AG04450 (cell line): ENCODE results near the gene SOS1. TPM values are rescaled to one million over a fixed set of nuclear protein-coding genes. Genes with fewer than 3 reads are reported as not detected.
A peak's percentile ranks its signal among the peaks of the same experiment; 100 is the strongest.

ENCODE experiments used
- CTCF ChIA-PET: fragments of 300-600, 350-600 bp; formaldehyde crosslinking; extraction: SDS; loops from one replicate; lab custom pipeline; 2022; ENCODE audit warnings: antibody characterized with exemption, inconsistent platforms; lab: Charles Lee
- POLR2A ChIA-PET: fragments of 350-600 bp; formaldehyde crosslinking; extraction: SDS; loops from one replicate; lab custom pipeline; 2021; ENCODE audit warnings: antibody characterized with exemption, inconsistent platforms; lab: Yijun Ruan, JAX
- DNase-seq: peaks from one replicate; pipeline ENCODE4 v3.0.0-alpha.2; 2011; ENCODE audit warnings: low read depth, low spot score
- H3K27ac ChIP-seq: one replicate; pipeline ENCODE4 v1.5.1; 2012; ENCODE audit warnings: low read depth, low read length, control low read depth
- H3K27me3 ChIP-seq: one replicate; pipeline ENCODE4 v1.6.0; 2012; ENCODE audit warnings: low read length; ENCODE audit not compliant: control insufficient read depth, insufficient read depth
- H3K4me3 ChIP-seq: 2 replicates; pipeline ENCODE4 v1.5.1; 2011; ENCODE audit warnings: mild to moderate bottlenecking, low read depth, low read length, control low read depth
- H3K9me3 ChIP-seq: 2 replicates; pipeline ENCODE4 v1.5.1; 2012; ENCODE audit warnings: low read length; ENCODE audit not compliant: control insufficient read depth, insufficient read depth
- polyA plus RNA-seq: library from polyadenylated mRNA; depleted of rRNA; stranded (reverse); fragments of >200 nt; gene quantifications from 2 replicates; pipeline ENCODE4 v1.2.3, GENCODE V29; 2011
- TF ChIP-seq, protein P1 (sequence below): IDR thresholded peaks from 2 replicates; pipeline ENCODE4 v1.5.1; 2011; ENCODE audit warnings: low read depth, low read length, control low read depth, inconsistent platforms

The SOS1 gene
- polyA plus RNA-seq, 1 experiment = 42.2 TPM

DNA sequence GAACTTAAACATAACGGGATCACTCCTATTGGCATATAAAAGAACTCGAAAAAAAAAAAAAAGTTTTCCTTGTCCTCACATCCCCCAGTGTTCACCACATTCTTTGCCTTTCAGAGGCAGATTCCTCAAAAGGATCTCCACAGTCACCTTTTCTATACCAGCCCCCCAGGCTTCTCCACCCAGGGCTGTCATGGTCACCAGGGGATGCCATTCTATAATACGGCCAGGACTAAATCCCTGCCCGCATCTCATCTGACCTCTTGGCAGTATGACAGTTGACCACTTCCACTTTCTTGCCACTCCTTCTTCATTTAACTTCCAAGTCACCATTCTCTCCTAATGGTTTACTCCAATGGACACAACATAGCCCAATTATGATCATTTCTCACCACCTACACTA is 29.3 kb downstream of the SOS1 start:
- no peaks in the 10 kb centered on the region for H3K27me3 ChIP-seq
- ChIA-PET POLR2A (no interaction called here), CTCF (no interaction called here)
- H3K4me3 ChIP-seq = no peak overlapping the region
- no peak for DNase-seq
- no peaks in the 10 kb centered on the region for H3K9me3 ChIP-seq
- TF ChIP-seq, protein P1, sequence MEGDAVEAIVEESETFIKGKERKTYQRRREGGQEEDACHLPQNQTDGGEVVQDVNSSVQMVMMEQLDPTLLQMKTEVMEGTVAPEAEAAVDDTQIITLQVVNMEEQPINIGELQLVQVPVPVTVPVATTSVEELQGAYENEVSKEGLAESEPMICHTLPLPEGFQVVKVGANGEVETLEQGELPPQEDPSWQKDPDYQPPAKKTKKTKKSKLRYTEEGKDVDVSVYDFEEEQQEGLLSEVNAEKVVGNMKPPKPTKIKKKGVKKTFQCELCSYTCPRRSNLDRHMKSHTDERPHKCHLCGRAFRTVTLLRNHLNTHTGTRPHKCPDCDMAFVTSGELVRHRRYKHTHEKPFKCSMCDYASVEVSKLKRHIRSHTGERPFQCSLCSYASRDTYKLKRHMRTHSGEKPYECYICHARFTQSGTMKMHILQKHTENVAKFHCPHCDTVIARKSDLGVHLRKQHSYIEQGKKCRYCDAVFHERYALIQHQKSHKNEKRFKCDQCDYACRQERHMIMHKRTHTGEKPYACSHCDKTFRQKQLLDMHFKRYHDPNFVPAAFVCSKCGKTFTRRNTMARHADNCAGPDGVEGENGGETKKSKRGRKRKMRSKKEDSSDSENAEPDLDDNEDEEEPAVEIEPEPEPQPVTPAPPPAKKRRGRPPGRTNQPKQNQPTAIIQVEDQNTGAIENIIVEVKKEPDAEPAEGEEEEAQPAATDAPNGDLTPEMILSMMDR = no peak
- H3K27ac ChIP-seq = no peak overlapping the region

DNA sequence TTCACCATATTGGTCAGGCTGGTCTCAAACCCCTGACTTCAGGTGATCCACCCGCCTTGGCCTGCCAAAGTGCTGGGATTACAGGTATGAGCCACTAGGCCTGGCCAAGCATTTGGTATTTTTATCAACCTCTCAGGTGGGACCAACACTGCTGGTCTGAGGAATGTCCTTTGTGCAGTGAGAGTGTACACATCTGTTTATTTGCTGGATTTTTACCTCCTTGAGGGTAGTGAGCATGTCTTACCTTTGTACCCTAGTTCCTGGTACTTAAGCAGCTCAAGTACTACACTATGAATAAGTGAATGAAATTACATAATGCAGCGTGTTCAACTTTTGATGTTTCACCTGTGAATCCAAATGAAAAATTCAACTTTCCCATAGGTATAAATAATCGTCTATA is 29.8 kb downstream of the SOS1 start:
- ChIA-PET CTCF (no interaction called here), POLR2A (no interaction called here)

DNA sequence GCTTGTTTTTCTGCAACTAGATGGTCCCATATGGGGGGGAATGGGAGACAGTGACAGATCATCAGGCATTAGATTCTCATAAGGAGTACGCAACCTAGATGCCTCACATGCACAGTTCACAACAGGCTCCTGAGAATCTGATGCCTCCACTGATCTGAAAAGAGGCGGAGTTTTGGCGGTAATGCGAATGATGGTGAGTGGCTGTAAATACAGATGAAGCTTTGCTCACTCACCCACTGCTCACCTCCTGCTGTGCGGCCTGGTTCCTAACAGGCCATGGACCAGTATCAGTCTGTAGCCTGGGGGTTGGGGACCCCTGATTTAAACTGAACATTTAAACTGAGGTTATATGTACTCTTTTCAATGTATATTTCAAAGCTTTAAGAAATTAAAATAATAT is 40.7 kb downstream of the SOS1 start:
- TF ChIP-seq, protein P1 = no peak
- Histone ChIP-seq H3K9me3 (no peaks in the 10 kb centered on the region), H3K27me3 (no peaks in the 10 kb centered on the region), H3K4me3 (no peak overlapping the region), H3K27ac (no peak overlapping the region)
- ChIA-PET POLR2A (no interaction called here), CTCF (no interaction called here)
- DNase-seq = no peak

More for the DNA sequence above, 29.8 kb downstream of the SOS1 start:
- Histone ChIP-seq H3K27me3 (no peaks in the 10 kb centered on the region), H3K4me3 (no peak overlapping the region), H3K27ac (no peak overlapping the region), H3K9me3 (no peaks in the 10 kb centered on the region)
- no peak for DNase-seq
- TF ChIP-seq, protein P1 = no peak

DNA sequence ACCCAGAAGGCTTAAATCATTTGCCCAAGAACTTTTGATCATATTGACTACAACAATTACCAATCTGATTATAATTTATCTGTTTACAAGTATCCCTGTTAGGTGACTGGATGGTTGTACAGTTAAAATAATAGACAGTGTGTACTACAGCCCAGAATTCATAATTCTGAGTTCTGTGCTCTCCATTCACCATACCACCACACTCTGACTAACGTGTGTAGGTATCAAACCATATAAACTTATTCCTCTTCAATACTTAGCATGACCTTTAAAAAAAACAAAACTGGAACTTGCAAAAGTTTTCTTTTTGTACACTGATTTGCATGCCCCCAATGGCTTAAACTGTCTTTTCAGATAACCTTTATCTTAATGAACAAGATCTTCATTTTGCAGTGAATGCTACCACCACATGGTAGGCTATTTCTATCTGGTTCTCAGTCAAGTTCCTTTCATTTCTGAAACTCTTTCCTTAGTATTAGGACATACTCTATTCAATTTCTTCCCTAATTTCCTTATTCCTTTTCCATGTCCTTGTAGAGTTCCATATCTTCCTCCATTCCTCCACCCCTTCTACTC is 50.9 kb downstream of the SOS1 start:
- TF ChIP-seq, protein P1 = no peak
- POLR2A ChIA-PET = no interaction called here
- H3K27ac ChIP-seq = no peak overlapping the region
- H3K4me3 ChIP-seq = no peak overlapping the region
- DNase-seq = no peak
- CTCF ChIA-PET = interaction anchor here (1.5 to 16.7 kb wide), 2 partner anchors 11 to 158 kb away, joined by 7 to 342 read pairs; no protein-coding TSS in a partner anchor
- H3K27me3 ChIP-seq = no peaks in the 10 kb centered on the region
- no peaks in the 10 kb centered on the region for H3K9me3 ChIP-seq

DNA sequence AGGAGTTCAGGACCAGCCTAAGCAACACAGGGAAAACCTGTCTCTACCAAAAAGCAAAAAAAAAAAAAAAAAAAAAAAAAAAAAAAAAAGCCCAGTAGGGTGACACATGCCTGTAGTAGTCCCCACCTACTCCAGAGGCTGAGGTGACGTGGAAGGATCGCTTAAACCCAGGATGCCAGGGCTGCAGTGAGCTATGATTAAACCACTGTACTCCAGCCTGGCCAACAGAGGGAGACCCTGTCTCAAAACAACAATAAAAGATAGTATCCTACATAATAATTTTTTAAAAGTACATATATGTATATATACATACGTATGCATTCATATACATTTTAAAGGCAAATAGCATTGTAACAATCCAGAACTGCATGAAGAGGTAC is 51.7 kb downstream of the SOS1 start:
- DNase-seq = no peak

More for the DNA sequence above, 51.7 kb downstream of the SOS1 start:
- ChIA-PET POLR2A (no interaction called here), CTCF (interaction anchor here (1.0 to 16.7 kb wide), 3 partner anchors 11 to 159 kb away, joined by 4 to 342 read pairs (median 7); no protein-coding TSS in a partner anchor)
- TF ChIP-seq, protein P1 = peak; percentile 17; the same call in 1 of the 2 replicates
- no peaks in the 10 kb centered on the region for H3K9me3 ChIP-seq
- no peak overlapping the region for H3K27ac ChIP-seq
- no peaks in the 10 kb centered on the region for H3K27me3 ChIP-seq
- no peak overlapping the region for H3K4me3 ChIP-seq
